Skin of body (tissue), 3 donors: ENCODE results near the gene RGS9. TPM values are rescaled to one million over a fixed set of nuclear protein-coding genes. Genes with fewer than 3 reads are reported as not detected.

Experiments
- DNase-seq: peaks from one replicate; lab custom pipeline; 2025; lab: John Stamatoyannopoulos, UW
- small RNA-seq: library from RNA; depleted of rRNA; stranded (forward); fragments of <200 nt; gene quantifications from one replicate; pipeline ENCODE3, GENCODE V24; 2014; ENCODE audit warnings: low replicate concordance
- total RNA-seq: library from RNA; depleted of rRNA; stranded (reverse); fragments of >200 nt; gene quantifications from one replicate; pipeline ENCODE4 v1.2.3, GENCODE V29; 2014

Gene RGS9
- total RNA-seq, 1 donor from 2014 or later: 4.6 TPM

GRCh38 chr17:65254166-65254565 is 117.0 kb downstream of the RGS9 start:
- DNase-seq: no peak

GRCh38 chr17:65259281-65259680 is 122.1 kb downstream of the RGS9 start:
- DNase-seq: no peak

- DNase-seq: no peak
Observed at GRCh38 chr17:65259696-65260485, 122.7 kb downstream of the RGS9 start.

DNA sequence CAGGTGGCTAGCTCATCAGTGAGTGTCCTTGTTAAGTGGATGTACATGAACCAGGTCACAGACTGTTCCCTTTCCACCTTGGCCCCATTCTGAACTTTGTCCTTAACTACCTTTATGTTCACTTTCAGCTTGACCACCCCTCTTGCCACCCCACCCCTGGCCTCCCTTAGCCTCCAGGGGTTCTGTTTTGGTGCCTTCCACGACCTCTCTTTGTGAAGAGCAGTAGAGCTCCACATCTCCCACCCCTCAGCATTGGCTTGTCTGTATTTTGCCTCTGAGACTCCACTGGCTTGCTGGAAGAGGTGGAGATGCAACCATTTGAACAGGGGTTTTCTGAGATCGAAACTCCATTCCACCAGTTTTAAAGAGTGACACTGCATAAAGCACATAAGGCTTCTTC is 123.5 kb downstream of the RGS9 start:
- no peak for DNase-seq

DNA sequence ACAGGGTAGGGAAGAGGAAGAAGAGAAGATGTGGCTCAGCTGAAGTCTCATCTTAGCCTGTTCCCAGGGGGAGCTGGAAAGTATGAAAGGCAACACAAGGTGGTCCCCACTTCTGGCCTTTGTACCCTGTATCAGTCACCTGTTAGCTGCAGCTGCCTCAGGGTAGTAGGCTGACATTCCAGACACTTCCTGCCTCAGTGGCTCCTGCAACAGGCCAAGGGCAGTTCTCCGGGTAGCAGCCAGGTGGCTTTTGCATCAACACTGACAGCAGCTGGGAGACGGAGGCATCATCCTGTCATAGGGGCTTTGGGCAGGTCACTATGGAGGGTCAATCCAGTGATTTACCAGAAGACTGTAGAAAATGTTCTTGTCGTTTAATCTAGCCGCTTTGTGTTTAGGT is 124.0 kb downstream of the RGS9 start:
- no peak for DNase-seq

DNA sequence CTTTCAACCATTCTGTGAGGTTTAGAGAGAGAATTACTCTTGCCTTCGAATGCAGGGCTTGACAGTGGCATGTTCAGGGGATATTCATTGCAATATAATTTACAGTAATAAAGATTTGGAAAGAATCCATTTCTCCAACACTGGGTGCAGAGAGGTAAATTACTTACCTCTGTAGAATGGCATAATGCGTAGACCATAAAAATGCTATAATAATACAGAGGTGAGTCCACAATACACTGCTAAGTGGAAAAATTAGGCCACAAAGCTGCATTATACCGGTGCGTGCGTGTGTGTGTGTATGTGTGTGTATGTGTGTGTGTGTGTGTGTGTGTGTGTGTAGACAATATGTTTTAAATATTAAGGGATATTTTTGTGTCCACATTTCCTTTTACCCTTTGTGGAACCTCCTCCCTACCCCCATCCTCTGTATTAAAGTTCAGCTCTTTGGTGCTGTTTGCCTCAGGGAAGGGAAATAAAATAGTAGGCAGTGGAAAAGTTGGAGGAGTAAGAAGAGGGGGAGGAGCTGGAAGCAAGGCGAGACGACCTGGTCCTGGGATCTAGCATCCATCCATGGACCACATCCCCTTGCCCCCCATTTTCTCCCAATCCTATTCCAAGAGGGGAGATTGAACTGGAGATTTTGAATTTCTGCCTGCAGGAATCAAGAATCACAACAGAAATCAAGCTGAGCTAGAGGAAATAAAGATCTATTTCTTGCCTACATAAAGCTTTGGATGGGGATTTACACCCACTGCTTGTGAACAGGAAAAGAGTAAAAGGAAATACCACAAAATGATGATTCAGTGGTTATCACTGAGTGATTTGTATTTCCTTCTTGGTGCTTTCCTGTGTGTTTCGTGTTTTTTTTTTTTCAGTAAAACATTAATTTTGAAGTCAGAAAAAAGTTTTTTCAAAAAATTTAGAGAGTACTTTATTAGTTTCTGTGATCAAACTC is 124.8 kb downstream of the RGS9 start:
- DNase-seq: no peak

DNA sequence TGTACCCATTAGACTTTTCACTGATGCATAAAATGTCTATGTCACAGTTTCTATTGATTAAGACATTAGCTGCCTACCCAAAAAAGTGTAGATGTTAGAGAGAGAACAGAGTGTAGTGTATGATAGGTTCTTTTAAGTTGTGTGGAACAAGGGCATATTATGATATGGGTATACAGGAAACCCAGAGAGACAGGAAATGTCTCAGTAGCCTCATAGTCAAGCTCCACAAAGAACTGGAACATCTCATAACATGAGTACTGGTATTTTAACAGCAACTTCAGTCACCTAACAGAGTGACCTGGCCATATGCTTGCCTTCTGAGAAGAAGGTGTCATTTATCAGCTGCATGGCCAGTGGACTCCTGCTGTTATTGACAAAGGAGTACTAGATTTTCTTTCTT is 128.1 kb downstream of the RGS9 start:
- DNase-seq: no peak

GRCh38 chr17:65268832-65269231 is 131.7 kb downstream of the RGS9 start:
- DNase-seq: no peak

DNA sequence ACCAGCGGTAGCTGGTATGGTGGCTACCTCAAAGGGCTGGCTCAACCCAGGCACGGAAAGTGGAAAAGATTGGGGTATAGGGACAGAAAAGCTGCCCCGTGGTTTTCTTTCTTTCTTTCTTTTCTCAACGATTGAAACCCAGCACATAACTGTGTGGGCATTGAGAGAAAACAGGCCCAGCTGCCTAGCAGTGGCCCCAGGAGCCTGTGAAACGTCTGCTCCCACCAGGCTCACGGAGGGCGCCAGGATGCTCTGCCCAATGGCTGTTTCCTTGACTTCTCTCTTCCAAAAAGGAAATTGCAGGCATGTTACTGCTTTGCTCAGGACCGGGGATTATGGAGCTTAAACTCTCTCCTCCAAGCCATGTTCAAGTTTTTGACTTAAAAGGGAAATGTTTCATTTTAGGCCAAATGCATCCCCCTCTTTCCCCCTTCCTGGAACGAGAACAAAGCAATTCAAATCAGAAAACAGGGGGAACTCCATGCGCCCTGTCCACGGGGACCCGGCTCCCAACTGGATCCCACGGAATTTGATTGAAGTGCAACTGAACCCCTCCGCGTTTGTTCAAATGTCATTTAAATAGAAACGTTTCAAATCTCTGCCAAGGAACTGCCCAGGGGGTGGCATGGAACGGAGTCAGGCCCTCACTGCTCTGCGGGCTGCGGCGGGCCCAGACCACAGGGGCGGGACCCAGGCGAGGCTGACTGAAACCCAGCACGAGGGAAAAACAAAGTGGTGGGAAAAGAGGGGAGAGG is 133.5 kb downstream of the RGS9 start:
- DNase-seq: peak; percentile 7

GRCh38 chr17:65271296-65271695 is 134.1 kb downstream of the RGS9 start:
- DNase-seq: no peak

Small RNA genes lying within 50 kb of the gene (small RNA-seq; reads per million reads assigned to genes)
- not detected for gene AC060771.1

Other genes starting within 250 kb of the RGS9 start
- gene LRRC37A3, start 217.9 kb upstream of the RGS9 start, total RNA-seq: 10.6 TPM
- 62.6 TPM for gene GNA13, start 80.6 kb upstream of the RGS9 start, total RNA-seq